HG03558 (cell line): ENCODE data around the gene RAB3IL1.

Experiments used
- ATAC-seq: cut with Tn5 transposase; IDR thresholded peaks from one replicate; pipeline ENCODE4 v1.9.1; 2021; ENCODE audit warnings: moderate number of reproducible peaks; ENCODE audit not compliant: unreplicated experiment; ENCODE audit errors: extremely low read depth

RAB3IL1 gene

DNA sequence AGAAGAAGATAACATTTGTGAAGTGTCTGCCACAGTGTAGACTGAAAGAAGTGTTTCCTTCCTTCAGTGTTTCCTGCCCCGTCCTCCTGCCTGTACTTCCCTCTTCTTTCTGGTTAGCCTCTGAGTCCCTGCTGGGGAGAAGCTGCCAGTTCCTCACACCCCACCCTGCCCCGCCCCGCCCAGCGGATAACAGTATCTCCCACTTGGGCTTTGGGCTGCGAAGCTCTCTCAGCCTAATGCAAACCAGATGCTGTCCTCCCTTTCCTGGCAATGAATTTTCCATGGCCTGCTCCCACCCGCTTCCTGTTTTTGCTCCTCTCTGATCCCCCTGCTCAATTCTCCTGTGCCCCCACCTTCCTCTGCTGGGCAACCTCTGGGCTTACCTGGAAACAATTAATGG is 5.2 kb upstream of the RAB3IL1 start:
- no peak for ATAC-seq

DNA sequence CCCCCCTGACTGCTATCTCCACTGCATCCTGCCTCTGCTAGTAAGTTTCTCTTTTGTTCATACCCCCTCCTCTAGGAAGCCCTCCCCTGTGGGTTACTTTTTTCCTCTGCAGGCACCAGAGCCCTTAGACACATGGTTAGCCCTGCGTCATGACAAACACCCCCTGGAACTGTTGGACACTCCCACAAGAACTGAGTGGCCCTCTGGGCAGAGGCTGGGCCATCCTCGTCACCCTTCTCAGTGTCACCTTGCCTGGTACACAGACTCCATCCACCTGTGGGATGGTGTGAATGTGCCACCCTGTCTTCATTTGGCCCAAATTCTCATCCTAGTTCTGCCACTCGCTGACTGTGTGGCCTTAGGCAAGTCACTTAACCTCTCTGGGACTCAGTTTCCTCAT is 4.1 kb upstream of the RAB3IL1 start:
- no peak for ATAC-seq

DNA sequence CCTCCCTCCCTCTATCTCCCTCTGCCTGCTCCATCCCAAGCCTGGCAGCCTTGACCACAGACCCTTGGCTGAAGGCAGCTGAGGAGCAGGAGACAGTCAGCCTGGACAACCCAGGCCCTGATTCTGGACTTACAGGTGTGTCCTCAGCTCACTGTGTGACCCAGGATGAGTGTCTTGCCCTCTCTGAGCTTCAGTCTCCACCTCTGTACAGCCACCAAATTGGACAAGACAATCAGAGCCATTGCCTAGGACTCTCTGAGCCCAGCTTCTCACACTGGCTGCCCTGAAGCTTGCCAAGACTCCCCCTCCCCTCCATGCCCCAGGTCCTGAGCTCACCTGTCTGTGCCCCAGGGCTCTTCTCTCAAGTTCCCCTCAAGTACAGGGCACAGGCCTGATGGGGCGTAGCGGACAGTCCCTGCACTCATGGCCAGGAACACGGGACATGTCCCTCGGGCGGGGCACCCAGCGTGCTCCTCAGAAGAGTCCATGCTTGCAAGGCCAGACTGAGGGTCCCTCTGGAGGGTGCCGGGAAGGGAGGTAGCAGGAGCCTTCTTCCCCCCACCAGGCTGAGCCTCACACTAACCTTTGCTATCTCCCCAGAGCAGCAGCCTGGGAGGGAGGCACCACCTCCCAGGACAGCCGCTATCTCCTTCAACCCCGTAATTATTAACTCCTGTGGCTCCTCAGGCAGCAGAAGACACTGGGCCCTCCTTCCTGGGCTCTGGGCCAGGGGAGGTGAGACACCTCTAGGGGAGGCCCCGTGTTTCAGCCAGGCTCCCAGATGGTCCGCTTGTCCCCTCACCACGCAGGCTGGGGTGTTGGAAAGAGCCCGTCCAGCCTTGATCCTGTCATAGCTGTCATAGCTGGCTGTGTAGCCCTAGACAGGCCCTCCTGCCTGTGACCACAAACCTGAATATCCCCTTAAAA is 2.6 kb upstream of the RAB3IL1 start:
- no peak for ATAC-seq

DNA sequence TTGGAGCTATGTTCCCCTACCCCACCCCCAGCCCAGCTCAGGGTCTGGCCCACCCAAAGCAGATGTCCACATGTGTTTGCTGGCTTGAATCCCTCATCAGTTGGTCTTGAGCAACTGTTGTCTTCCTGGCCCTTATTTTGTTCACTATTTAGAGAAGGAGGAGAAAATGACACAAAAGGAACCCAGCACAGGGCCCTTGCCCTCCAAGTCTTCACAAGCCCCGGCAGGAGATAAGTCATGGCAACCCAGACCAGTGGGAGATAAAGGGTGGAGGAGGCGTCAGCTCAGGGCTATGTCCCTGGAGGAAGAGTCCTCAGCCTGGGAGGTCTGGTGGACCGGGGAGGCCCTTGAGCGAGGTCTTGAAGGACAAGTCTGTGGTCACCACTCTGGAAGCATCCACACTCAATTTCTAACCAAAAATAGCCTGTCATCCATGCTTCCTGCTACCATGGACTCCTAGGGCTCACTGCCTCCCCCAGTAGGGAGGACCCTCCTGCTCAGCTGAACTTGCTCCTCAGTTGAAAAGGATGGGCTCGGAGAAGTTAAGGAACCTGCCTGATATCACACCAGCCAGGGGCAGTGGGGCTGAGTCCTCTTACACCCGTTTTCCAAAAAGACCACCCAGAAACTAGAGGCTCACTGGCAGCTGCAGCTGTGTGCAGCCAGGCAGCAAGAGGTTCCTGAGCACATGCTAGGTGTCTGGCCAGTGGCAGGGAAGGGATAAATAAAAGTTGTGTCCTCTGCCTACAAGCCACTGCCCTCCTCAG is 1.8 kb upstream of the RAB3IL1 start:
- ATAC-seq, result no peak

DNA sequence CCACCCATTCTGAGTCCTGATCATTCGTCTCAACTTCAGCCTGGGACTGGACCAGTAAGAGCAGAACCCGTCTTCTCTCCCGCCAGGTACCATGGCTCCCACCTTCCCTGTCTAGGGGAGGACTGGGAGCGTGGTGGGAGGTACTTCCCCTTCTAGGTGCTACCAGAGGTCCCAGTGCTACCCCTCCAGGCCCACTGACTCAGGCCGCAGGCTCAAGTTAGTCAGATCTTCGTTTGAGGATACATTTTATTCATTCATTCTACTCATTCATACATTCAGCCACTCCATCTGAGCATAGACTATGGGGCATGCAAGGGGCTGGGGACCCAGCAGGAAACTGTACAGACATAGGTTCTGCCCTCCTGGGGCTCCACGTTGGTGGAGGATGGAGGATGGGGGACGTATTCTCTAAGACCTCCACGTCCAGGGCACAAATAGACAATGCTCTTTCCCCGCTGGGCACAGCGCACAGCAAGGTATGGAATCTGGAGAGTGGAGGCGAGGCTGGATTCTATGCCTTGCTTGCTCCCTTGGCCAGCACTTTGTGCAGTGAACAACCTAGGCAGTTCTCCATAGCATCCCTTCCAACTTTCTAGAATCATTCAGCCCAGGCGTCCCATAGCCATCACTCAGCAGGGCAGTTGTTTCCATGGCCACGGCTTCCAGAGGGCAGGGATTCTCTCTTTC is 1.0 kb upstream of the RAB3IL1 start:
- no peak for ATAC-seq

DNA sequence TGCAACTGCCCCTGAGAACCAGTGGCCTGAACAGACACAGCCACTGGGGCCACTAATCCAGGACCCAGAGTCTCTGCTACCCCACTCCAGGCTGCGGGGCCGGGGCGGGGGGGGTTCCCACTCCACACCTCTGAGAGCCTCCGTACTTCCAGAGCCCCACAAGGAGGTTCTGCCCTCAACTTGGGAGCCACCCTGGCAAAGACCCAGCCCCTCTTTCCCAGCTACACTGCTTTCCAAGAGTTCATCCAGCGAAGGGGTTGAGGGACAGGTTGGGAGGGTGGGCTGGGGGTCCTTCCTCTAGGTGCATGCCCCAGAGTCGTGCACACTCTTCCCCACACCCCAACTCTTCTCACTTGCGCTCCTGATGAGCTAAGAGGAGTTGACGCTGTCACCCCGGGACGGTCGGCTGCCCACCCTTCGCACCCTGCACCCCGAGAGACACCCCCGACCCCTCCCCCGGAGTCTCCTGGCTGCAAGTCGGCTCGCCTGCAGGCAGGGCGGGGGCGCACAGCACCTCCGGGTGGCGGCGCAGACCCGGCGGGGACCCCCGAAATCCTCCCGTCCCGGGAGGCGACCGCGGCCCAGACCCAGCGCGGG is 531 bp downstream of the RAB3IL1 start:
- ATAC-seq, result no peak

DNA sequence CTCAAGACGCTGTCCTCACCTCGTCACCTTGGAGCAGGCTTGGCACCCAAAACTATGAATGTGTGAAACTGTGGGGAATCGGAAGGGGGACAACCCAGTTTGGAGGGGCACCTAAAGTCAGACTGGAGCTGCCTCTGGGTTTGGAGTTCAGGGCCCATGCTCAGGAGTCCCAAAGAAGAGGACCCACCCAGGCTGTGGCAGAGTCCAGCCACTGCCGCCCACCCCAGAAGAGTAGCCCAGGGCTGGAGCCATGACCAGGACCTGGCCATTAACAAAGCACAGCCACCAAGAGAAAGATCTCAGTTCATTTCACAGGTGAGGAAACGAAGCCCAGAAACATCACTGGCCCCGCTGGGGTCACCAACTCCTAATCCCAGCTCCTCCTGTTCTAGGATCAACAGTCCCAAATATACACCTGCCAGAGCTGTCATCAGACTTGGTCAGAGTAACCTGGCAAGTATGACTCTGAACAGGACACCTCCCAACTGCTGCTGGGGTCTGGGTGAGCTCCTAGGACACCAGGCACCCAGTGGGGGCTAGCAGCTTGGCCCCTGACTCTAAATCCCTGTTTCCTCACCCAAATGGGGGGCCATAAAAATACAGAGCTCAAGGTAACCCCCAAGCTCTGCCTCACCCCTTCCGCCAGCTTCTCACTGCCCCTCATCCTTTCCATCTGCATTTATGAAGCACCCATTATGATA is 2.7 kb downstream of the RAB3IL1 start:
- no peak for ATAC-seq

DNA sequence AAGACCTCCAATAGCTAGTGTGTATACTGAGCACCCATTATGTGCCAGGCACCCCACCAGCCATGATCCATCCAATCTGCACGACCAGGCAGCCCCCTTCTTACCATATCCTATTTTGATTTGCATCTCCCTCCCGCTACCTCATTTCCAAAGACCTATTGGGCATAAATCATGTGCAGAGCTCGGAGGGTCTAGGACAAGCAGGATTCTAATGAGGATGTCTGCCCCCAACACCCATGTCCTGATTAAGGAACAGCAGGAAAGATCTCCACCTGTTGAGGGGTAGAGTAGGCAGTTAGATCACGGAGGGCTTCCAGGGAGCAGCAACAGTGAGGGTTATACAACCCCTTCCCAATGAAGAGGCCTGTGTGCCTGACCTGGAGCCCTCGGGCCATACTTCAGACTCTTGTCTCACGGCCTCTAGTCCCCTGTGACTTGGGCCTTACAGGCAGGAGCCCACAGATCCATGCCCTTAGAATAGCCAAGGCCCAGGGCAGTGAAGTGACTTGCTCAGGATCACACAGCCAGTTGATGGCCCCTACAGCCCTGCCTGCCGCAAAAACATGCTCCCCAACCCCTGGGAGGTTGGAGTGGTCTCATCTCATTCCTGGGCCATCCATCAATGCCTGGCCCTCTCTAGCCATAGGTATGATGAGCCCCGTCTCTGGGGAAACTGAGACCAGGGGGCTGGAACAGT is 3.5 kb downstream of the RAB3IL1 start:
- no peak for ATAC-seq

DNA sequence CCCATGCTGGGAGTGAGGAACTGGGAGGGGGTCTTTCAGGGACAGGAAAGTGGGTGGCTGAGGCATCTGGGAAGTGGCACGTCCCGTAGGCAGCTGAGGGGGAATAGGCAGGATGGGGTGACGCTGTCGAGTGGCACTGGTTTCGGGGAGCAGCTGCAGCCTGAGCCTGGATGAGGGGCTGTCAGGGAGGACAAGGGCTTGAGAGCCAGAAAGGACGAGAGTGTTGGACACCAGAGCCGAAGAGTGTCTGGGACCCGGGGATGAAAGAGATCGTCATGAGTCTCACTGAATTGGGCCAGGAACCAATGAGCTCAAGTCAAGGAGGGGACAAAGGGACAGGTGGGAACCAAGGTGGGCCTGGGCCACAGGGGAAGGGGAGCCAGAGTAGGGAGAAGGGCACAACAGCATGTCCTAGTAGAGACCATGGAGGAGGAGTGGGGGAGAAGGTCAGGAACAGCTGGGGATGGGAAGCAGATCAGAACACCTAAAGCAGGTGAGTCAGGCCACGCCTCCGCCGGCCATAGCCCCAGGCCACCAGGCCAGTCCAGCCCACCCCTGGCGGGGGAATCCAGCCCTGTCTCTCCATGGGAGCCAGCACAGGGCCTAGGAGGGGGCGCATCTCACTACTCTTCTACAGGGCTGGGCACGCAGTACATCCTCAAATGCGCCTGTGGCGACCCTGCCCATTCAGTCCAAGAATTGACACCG is 4.2 kb downstream of the RAB3IL1 start:
- ATAC-seq, result no peak

DNA sequence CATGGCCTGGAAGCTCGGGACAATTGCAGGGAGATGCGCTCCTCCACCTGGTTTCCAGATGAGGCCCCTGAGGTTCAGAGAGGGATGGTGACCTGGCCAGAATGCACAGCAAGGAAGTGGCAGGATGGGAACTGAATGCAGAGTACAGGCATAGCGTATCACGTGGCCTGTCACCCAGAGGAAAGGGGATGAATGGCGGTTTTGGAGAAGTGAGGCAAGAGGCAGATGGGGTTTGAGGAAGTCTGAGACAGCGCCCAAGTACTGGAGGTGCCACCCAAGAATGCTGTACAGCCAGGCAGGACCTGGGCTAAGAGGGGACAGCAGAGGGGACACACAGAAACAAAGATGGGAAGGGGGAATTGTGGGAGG is 4.9 kb downstream of the RAB3IL1 start:
- no peak for ATAC-seq

DNA sequence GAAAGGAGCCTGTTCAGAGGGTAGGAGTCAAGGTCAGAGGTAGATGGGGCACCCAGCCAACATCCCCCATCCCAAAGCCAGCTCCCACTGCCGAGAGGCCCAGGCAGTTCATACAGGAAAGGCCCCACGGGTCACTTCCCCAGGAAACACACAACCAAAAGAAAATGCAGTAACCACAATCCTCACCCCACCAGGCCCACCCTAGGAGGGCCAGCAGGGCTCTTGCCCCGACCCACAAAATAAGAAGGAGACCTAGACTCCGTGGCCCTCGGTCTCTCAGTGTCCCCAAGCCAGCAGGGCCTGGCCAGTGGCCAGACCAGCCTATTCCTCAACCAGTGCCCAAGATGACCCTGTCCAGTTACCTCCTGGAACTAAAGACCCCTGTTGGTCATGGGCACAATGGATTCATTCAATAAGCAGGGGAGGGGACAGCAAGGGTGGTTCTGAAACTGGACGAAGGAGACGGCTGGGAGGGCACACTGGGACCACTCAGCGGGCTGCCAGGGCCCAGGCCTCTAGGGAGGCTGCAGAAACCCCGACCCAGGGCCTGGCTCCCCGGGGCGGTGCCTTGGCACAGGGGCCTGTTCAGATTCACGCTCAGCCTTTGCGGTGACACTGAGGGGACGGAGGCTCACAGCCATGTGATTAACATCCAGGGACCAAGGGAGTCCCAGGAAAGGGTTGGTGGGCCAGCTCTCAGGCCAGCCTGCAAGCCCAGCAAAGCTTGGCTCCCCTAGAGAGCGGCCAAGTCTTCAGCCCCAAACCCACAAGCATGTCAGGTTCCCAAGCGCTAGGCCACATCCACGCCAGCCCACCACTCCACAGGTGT is 5.5 kb downstream of the RAB3IL1 start:
- ATAC-seq, result no peak

DNA sequence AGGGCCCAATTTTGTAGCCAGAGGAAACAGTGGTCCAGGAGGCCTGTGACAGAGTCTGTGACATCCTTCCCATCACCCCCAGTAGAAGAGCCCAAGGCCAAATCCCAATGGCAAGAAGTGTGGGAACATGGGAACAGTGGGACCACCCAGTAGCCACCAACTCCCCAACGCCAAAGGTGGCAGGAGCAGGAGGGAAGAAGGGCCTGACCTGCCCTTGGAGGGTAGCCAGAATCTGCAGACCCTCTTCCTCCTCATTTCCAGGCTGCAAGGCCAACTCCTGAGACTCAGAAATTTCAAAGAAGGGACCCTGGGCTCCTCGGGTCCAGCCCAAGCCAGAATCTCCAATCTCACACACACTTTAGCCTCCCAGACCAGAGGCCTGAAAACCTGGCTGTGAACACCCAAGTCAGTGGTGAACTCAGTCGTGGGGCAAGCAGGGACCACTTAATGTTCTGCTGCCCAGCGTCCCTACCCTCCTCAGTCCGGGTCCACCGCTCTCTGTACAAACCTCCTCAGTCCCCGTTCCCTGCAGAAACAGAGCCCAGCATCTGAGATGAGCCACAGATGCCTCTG is 6.2 kb downstream of the RAB3IL1 start:
- ATAC-seq, result no peak

DNA sequence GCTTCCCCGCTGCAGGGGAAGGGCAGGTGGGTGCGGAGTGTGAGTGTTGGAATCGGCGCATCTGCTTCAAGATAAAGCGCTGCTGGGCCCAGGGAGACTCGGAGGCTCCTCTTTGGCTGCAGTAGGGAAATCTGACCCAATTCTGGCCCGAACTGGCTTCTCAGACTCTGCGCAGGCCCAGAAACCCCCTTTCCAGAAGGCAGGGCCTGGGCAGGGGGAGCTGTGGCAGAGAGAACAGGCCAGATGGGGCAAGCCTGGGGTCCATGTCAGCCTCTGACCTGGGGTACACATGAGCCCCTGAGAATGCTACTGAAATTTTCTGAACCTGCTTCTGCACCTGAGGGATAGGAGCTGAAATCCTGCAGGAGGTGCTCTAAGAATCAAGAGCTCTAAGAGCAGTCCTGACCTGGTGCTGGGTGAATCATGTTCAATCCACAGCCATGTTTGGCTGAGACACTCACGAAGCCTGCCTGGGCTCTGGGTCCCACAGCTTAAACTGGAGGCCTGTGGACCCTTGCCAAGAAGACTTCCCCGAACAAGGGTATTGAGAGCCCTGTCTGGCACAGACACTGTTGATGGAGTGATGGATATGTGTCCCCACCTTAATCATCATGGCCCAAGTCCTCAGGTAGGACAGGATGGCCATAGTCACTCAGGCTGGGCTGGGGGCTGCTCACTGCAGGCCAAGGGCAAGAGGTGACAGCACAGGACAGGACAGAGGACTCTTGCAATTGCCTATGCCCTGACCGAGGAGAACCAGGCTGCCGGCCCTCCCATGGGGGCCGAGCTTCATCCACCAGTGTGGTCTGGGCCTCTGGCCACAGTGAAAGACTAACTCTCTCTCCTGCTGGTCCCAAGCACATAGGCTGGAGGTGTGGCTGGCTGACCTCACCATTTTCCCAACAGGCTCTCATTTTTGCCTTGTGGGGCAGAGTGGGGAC is 6.9 kb downstream of the RAB3IL1 start:
- no peak for ATAC-seq

DNA sequence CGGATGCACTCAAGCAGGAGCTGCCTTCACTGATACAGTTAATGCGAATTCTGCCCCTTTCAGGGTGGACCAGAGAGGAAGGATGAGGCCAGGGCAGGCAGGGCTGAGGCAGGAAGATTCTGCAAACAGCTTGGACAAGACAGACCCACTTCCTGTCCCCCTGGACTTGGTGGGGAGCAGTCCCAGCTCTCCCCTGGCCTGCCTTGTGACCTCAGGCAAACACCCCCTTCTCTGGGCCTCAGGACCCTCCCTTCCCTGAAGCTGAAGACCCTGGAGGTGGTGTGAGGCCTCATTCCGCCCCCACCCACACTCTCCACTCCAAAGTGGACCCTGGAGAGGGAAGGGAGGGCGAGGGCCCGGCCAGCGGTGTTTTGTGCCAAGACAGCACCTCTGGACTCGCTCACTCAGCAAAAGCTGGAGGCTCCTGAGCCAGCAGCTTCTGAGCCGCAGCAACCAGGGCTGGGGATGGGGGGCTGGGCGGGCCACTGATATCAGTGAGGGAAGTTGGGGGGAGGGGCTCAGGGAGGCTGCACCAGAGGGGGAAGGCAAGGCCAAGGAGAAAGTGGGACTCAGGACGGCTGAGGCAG is 8.5 kb downstream of the RAB3IL1 start:
- no peak for ATAC-seq

DNA sequence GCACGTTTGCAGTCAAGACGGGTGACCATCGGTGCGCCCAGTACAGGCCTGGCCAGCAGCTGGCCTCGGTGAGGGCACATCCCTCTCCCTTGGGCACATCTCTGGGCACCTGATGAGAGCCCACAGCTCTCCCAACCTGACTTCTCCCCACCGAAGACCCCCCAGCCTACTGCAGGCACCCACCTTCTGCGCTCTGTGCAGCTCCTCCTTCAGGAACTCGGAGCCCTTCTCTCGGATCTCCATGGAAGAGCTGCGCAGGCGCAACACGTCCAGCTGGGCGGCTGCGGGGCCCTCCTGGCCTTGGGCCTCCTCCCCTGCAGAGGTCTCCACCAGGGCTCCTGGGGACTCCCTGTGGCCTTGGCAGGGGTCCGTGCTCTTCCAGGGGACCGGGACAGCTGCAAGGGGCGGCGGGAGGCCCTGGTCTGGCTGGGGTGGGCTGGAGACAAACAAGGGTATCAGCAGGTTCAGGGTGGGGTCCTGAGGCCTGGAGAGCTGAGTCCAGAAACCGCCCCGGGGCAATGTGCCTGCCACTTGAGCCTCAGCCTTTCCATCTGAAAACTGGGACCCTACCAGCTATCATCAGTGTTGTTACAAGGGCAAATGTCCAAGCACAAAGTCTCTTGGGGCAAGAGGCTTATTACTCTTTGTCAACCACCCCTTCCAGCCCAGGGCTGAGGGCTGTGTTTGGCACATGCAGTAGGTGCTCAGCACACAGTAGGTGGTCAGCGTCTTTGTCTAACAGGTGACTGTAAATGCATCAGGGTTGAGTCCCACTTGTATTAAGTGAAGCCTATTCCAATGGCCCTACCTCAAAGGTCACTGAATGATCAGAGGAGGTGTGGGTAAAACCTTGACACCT is 9.3 kb downstream of the RAB3IL1 start:
- ATAC-seq, result no peak
